ENCODE measurements around the gene CAB39L. TPM values are rescaled to one million over a fixed set of nuclear protein-coding genes. Genes with fewer than 3 reads are reported as not detected.

The CAB39L gene
- total and polyA plus RNA-seq, 9 of the 15 experiments (the other 6 are each of a cell fraction or from before 2014, with no cell fraction given), result 1.1 to 4.2 (median 2.6) TPM

DNA sequence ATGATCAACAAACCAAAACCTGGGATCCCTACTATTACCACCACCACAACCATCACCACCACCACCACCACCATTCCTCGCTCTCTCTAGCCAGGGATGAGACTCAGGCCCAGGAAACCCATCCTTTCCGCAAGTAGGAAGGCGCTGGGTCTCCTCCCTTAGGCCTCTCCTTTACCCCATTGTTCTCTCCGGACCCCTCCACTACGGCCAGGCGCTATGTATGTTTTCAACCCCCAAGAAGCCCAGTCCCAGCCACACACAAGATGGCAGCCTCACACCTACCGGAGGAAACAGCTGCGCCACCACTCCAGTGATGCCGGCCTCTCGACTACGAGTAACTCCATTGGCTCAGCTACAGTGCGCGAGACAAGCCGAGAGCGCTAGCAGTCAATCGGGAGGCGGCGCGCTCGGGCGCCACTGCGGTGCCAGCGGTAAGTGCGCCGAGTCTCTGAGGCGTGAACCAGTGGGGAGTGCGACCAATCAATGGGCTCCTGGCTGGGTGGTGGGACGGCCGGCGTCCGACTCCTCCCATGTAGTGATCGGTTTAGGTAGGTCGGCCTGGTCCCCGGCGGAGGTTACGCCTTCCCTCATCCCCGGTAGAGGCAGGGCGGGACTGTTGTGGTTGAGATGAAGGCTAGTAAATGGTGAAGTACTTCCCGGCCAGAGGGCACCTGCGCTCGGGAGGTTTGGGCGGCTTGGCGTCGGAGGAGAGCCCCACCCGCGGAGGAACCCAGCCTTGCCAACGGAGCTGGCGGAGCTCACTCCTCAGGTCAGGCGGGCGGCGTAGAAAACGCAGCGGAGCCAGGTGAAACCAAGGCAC is at the start of gene CAB39L, which contains the start of gene SETDB2 (continued):
- TF ChIP-seq REST (IDR thresholded peaks at IDR 0.05; ENCODE audit: borderline replicate concordance), result no peak
- TF ChIP-seq REST (CRISPR knock-in tag; IDR thresholded peaks at IDR 0.05; ENCODE audit: low read depth), result no peak
- no peak for TF ChIP-seq CBFA2T2 (conservative IDR thresholded peaks at IDR 0.05)
- TF ChIP-seq ZNF239 (CRISPR knock-in tag; IDR thresholded peaks at IDR 0.05), result no peak
- TF ChIP-seq BRF1 (IDR thresholded peaks at IDR 0.05; ENCODE audit: borderline replicate concordance, extremely low read depth, insufficient read length), result no peak
- TF ChIP-seq TCF3 (CRISPR knock-in tag; IDR thresholded peaks at IDR 0.05), result no peak
- TF ChIP-seq MCM5 (IDR thresholded peaks at IDR 0.05; ENCODE audit: low read depth), result no peak
- no peak for TF ChIP-seq DNMT1 (IDR thresholded peaks at IDR 0.05)
- TF ChIP-seq ZNF395 (CRISPR knock-in tag; IDR thresholded peaks at IDR 0.05), result no peak
- TF ChIP-seq LARP7 (IDR thresholded peaks at IDR 0.05), result no peak
- no peak for TF ChIP-seq SMAD3 (CRISPR knock-in tag; conservative IDR thresholded peaks at IDR 0.05)
- no peak for TF ChIP-seq MYC (IDR thresholded peaks at IDR 0.05; ENCODE audit: low read depth, low read length)
- no peak for TF ChIP-seq MYC (CRISPR knock-in tag; IDR thresholded peaks at IDR 0.05; ENCODE audit: borderline replicate concordance, low read depth)
- TF ChIP-seq, protein P1, sequence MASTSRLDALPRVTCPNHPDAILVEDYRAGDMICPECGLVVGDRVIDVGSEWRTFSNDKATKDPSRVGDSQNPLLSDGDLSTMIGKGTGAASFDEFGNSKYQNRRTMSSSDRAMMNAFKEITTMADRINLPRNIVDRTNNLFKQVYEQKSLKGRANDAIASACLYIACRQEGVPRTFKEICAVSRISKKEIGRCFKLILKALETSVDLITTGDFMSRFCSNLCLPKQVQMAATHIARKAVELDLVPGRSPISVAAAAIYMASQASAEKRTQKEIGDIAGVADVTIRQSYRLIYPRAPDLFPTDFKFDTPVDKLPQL (IDR thresholded peaks at IDR 0.05; ENCODE audit: extremely low read depth, insufficient read length), result no peak
- peak; percentile 75 for TF ChIP-seq DACH1 (IDR thresholded peaks at IDR 0.05; ENCODE audit: partially characterized antibody)
- TF ChIP-seq KLF1 (tag; IDR thresholded peaks at IDR 0.05), result no peak
- TF ChIP-seq XRCC5 (IDR thresholded peaks at IDR 0.05; ENCODE audit: low read depth, low read length), result 0 out of 2 replicates have a peak, but pooled peaks have one; percentile 5
- no peak for TF ChIP-seq EP300 (IDR thresholded peaks at IDR 0.05; ENCODE audit: low read length)
- no peak for TF ChIP-seq ZNF165 (CRISPR knock-in tag; IDR thresholded peaks at IDR 0.05; ENCODE audit: borderline replicate concordance)
- TF ChIP-seq CHD4 (IDR thresholded peaks at IDR 0.05; ENCODE audit: insufficient read depth, insufficient replicate concordance, low read depth, low read length, poor library complexity, severe bottlenecking), result no peak

Measured in K562 (cell line).